Endothelial cell of umbilical vein (primary cell): ENCODE measurements around the gene KLHL41. TPM values are rescaled to one million over a fixed set of nuclear protein-coding genes. Genes with fewer than 3 reads are reported as not detected.

Source experiments
- BruUV-seq: library from RNA; stranded (reverse); fragments of 400-500 nt; replicated peaks from 2 replicates; lab custom pipeline; 2021; lab: Mats Ljungman, UMichigan
- CTCF ChIA-PET: fragments of 300-600, 350-600 bp; sonication (Branson Sonifier 250); formaldehyde crosslinking; loops from one replicate; lab custom pipeline; 2021; ENCODE audit warnings: antibody characterized with exemption, inconsistent platforms; lab: Charles Lee
- POLR2A ChIA-PET: fragments of 300-600, 350-600 bp; sonication (Branson Sonifier 250); formaldehyde crosslinking; loops from one replicate; lab custom pipeline; 2021; ENCODE audit warnings: antibody characterized with exemption, inconsistent platforms; lab: Charles Lee
- DNase-seq: peaks from one replicate; pipeline ENCODE4 v3.0.0-alpha.2; 2011; ENCODE audit warnings: low read depth, low spot score
- FAIRE-seq: peaks from 2 replicates; lab custom pipeline; 2011; peaks lifted over from hg19 to GRCh38; lab: Jason Lieb, UNC
- H2AFZ ChIP-seq: 2 replicates; pipeline ENCODE4 v1.6.0; 2012; ENCODE audit warnings: low read depth, low read length, control low read depth, inconsistent platforms
- H3K27ac ChIP-seq: 2 replicates; pipeline ENCODE4 v1.5.1; 2011; ENCODE audit warnings: low read depth, mild to moderate bottlenecking, control low read depth, low read length, moderate library complexity; ENCODE audit not compliant: insufficient read depth
- H3K27me3 ChIP-seq, 2 experiments: 2 replicates each; pipeline versions ENCODE4 v1.6.0 to v1.6.1; 2011; ENCODE audit warnings: low read length in 2 of 2, mixed read lengths in 1 of 2; ENCODE audit not compliant: control insufficient read depth in 2 of 2, insufficient read depth in 2 of 2
- H3K36me3 ChIP-seq, 2 experiments: 2 replicates in 1 of 2; 3 replicates in 1 of 2; pipeline ENCODE4 v1.5.1; 2011; ENCODE audit warnings: low read length in 2 of 2, mild to moderate bottlenecking in 1 of 2, moderate library complexity in 1 of 2; ENCODE audit not compliant: control insufficient read depth in 2 of 2, insufficient read depth in 2 of 2; ENCODE audit errors: extremely low read depth in 1 of 2
- H3K4me1 ChIP-seq: 3 replicates; pipeline ENCODE4 v1.5.1; 2011; ENCODE audit warnings: mild to moderate bottlenecking, low read length; ENCODE audit not compliant: control insufficient read depth, insufficient read depth; ENCODE audit errors: extremely low read depth
- H3K4me2 ChIP-seq: 2 replicates; pipeline ENCODE4 v1.6.1; 2011; ENCODE audit warnings: low read length, control low read depth, mixed read lengths; ENCODE audit not compliant: insufficient read depth
- H3K4me3 ChIP-seq, 3 experiments: fragments of 200-600 bp in 1 of 3; sonication (generic), shearing (Covaris generic) in 1 of 3; replicated peaks in 1 of 3; 2 replicates each; pipeline ENCODE4 v1.5.1; 2011 to 2016; ENCODE audit warnings: control low read depth in 3 of 3, low read length in 3 of 3, mild to moderate bottlenecking in 2 of 3, inconsistent platforms in 1 of 3, low read depth in 1 of 3, moderate library complexity in 1 of 3; ENCODE audit not compliant: insufficient read depth in 1 of 3
- H3K79me2 ChIP-seq: 2 replicates; pipeline ENCODE4 v1.6.0; 2012; ENCODE audit warnings: low read length, inconsistent platforms; ENCODE audit not compliant: control insufficient read depth, insufficient read depth
- H3K9ac ChIP-seq: replicated peaks from 2 replicates; pipeline ENCODE3; 2011; ENCODE audit warnings: low read length, control low read depth; ENCODE audit not compliant: insufficient read depth; ENCODE audit errors: extremely low read depth
- H3K9me1 ChIP-seq: replicated peaks from 3 replicates; pipeline ENCODE4 v1.6.0; 2011; ENCODE audit warnings: mild to moderate bottlenecking, low read length; ENCODE audit not compliant: control insufficient read depth, insufficient read depth; ENCODE audit errors: extremely low read depth
- H3K9me3 ChIP-seq: replicated peaks from 2 replicates; pipeline ENCODE4 v1.5.1; 2012; ENCODE audit warnings: low read length, inconsistent platforms; ENCODE audit not compliant: control insufficient read depth, insufficient read depth
- H4K20me1 ChIP-seq: replicated peaks from 2 replicates; pipeline ENCODE3; 2011; ENCODE audit warnings: mild to moderate bottlenecking, low read length; ENCODE audit not compliant: control insufficient read depth, insufficient read depth; ENCODE audit errors: extremely low read depth
- EZH2 ChIP-seq: IDR thresholded peaks from 2 replicates; pipeline ENCODE4 v1.6.1; 2012; ENCODE audit warnings: borderline replicate concordance, low read depth, mild to moderate bottlenecking, moderate library complexity, low read length, inconsistent platforms; ENCODE audit not compliant: severe bottlenecking
- FOS ChIP-seq: IDR thresholded peaks from 2 replicates; pipeline ENCODE4 v1.6.1; 2011; ENCODE audit warnings: mild to moderate bottlenecking, low read length, moderate library complexity, borderline replicate concordance; ENCODE audit not compliant: insufficient read depth
- GATA2 ChIP-seq: IDR thresholded peaks from 2 replicates; pipeline ENCODE4 v1.7.0; 2011; ENCODE audit warnings: low read depth, mild to moderate bottlenecking, moderate library complexity, mixed read lengths, low read length; ENCODE audit not compliant: insufficient read length, insufficient read depth
- JUN ChIP-seq: IDR thresholded peaks from 2 replicates; pipeline ENCODE4 v1.6.1; 2011; ENCODE audit warnings: borderline replicate concordance, low read depth; ENCODE audit not compliant: insufficient read length, insufficient read depth
- MYC ChIP-seq: IDR thresholded peaks from one replicate; pipeline ENCODE4 v1.6.1; 2011; ENCODE audit warnings: mild to moderate bottlenecking, low read depth, low read length
- POLR2A ChIP-seq: IDR thresholded peaks from 2 replicates; pipeline ENCODE4 v1.6.1; 2012; ENCODE audit warnings: low read depth, mild to moderate bottlenecking, control low read depth, low read length
- POLR2AphosphoS5 ChIP-seq: IDR thresholded peaks from 2 replicates; pipeline ENCODE4 v1.6.1; 2012; ENCODE audit warnings: low read depth, mild to moderate bottlenecking, control low read depth, low read length, moderate library complexity; ENCODE audit not compliant: insufficient read depth
- dilution Hi-C: fragments of 300-500 bp; cut with MboI; formaldehyde crosslinking; loops from one replicate; pipeline ENCODE4 v1.15.0; 2019; ENCODE audit warnings: low sequenced_read_pairs; ENCODE audit not compliant: extremely low pct_ligation_motif_present
- intact Hi-C: fragments of 100-400 bp; cut with micrococcal nuclease; formaldehyde crosslinking; loops from one replicate; pipeline ENCODE4 v1.10.0; 2022
- polyA plus RNA-seq, 4 experiments: library from polyadenylated mRNA; depleted of rRNA in 3 of 4; stranded (reverse) in 3 of 4; unstranded in 1 of 4; fragments of >200 nt; gene quantifications; 2 replicates each; pipeline versions ENCODE4 v1.2.1 to v1.2.3, GENCODE V29; 2011 to 2012; ENCODE audit warnings: missing spikeins in 1 of 4
- total RNA-seq: library from RNA; stranded (reverse); gene quantifications from 2 replicates; pipeline ENCODE4 v1.2.3, GENCODE V29; 2021
- TF ChIP-seq, protein P1 (sequence below): IDR thresholded peaks from 2 replicates; pipeline ENCODE4 v1.6.1; 2011; ENCODE audit not compliant: insufficient read depth, insufficient read length
- TF ChIP-seq, protein P2 (sequence below), 2 donors: IDR thresholded peaks; 1 replicate in 1 of 2; 2 replicates in 1 of 2; pipeline ENCODE4 v1.5.1; 2011; ENCODE audit warnings: low read length in 2 of 2, mild to moderate bottlenecking in 2 of 2, moderate library complexity in 2 of 2, control low read depth in 1 of 2, inconsistent platforms in 1 of 2, low read depth in 1 of 2; ENCODE audit not compliant: insufficient read depth in 1 of 2; ENCODE audit errors: extremely low read depth in 1 of 2

Gene KLHL41
- total and polyA plus RNA-seq, 2 donors (not counting 3 experiments of a cell fraction or from before 2014, with no cell fraction given): 0.08 to 0.73 TPM

DNA sequence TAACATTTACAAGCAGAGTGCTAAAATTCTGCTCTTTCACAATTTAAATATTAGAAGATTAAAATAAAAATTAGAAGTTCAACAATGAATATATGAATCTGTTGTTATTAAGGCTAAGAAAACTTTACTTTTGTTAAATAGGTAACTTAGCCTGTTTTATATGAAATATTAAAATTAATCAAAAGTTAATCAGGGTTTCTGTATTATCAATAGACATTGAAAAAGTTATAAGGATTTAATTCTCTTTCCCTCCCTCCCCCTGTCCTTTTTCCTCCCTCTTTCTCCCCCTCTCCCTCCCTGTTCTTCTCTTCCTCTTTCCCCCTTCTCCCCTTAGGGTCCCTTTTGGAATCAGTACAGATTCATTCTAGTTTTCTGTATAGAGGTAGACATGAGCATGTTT lies 18.1 kb upstream of the KLHL41 start:
- dilution Hi-C loops: no loop called here
- no peaks in the 10 kb centered on the region for H3K27me3 ChIP-seq
- intact Hi-C loops: no loop called here
- H3K4me2 ChIP-seq: no peak overlapping the region
- H4K20me1 ChIP-seq: no peaks in the 10 kb centered on the region
- H3K4me3 ChIP-seq: no peak overlapping the region
- H3K36me3 ChIP-seq: peaks cover 0 to 2% of the 10 kb centered on the region in 2 experiments
- no peak for DNase-seq
- H3K9me1 ChIP-seq: no peaks in the 10 kb centered on the region
- H3K79me2 ChIP-seq: no peaks in the 10 kb centered on the region
- no peak for FAIRE-seq
- no peak overlapping the region for H3K27ac ChIP-seq
- BruUV-seq: no TSS peak
- H3K9ac ChIP-seq: no peak overlapping the region
- H3K9me3 ChIP-seq: no peaks in the 10 kb centered on the region
- ChIA-PET CTCF (interaction anchor here (1.0 to 1.7 kb wide), 2 partner anchors 36 to 236 kb away, joined by 3 to 4 read pairs; no protein-coding TSS in a partner anchor), POLR2A (no interaction called here)
- TF ChIP-seq POLR2A: no peak
- TF ChIP-seq EZH2: no peak
- TF ChIP-seq POLR2AphosphoS5: no peak
- no peak for TF ChIP-seq MYC
- TF ChIP-seq, protein P1, sequence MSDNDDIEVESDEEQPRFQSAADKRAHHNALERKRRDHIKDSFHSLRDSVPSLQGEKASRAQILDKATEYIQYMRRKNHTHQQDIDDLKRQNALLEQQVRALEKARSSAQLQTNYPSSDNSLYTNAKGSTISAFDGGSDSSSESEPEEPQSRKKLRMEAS: no peak
- no peak for TF ChIP-seq FOS
- no peak for TF ChIP-seq GATA2
- TF ChIP-seq JUN: no peak
- TF ChIP-seq, protein P2, sequence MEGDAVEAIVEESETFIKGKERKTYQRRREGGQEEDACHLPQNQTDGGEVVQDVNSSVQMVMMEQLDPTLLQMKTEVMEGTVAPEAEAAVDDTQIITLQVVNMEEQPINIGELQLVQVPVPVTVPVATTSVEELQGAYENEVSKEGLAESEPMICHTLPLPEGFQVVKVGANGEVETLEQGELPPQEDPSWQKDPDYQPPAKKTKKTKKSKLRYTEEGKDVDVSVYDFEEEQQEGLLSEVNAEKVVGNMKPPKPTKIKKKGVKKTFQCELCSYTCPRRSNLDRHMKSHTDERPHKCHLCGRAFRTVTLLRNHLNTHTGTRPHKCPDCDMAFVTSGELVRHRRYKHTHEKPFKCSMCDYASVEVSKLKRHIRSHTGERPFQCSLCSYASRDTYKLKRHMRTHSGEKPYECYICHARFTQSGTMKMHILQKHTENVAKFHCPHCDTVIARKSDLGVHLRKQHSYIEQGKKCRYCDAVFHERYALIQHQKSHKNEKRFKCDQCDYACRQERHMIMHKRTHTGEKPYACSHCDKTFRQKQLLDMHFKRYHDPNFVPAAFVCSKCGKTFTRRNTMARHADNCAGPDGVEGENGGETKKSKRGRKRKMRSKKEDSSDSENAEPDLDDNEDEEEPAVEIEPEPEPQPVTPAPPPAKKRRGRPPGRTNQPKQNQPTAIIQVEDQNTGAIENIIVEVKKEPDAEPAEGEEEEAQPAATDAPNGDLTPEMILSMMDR (IDR thresholded peaks at IDR 0.05; ENCODE audit: extremely low read depth in 1 of 2, insufficient read depth in 1 of 2, low read depth in 1 of 2, low read length in 2 of 2): no peak
- H3K4me1 ChIP-seq: no peaks in the 10 kb centered on the region
- H2AFZ ChIP-seq: no peak overlapping the region
